Measurements from ENCODE around the gene NMNAT3. TPM values are rescaled to one million over a fixed set of nuclear protein-coding genes. Genes with fewer than 3 reads are reported as not detected.
"Not testable (repeated sequence)": the region's sequence is repeated elsewhere in the genome, so short reads cannot be mapped to it uniquely, and the experiment has no call there.

The NMNAT3 gene
- total RNA-seq, 1 donor from 2014 or later, result 9.7 TPM

GRCh38 chr3:139597947-139598346 lies 79.8 kb downstream of the NMNAT3 start:
- intact Hi-C loops (cut with DNase I), result no loop called here
- no peak for DNase-seq (ENCODE audit: low spot score)

- intact Hi-C loops (cut with DNase I); DNase-seq (ENCODE audit: low spot score): not testable (repeated sequence)
Measured at GRCh38 chr3:139591186-139591585, 86.6 kb downstream of the NMNAT3 start.

- DNase-seq (ENCODE audit: low spot score), result no peak
- intact Hi-C loops (cut with DNase I), result loop anchor here (2.0 kb wide), 1 partner anchor 346 kb away; the partner anchor contains the start of gene CLSTN2
Measured at GRCh38 chr3:139588450-139588849, 89.3 kb downstream of the NMNAT3 start.

DNA sequence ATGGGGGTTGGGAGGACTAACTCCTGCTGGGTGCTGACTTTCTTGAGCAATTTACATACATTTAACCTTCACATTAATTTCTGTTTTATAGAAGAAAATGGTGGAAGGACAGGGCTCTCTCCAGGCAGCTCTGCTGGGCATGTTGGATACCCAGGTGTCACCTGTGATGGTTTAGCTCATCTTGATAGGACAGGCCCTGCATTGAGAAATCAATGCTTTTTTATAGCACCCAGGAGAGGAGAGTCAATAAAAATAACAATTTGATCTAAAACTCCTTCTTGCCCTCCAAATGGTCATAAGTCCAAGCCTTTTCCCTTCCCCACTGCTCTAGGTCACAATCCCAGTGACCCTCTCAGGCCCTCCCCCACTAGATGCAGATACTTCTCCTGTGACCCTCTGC lies 90.0 kb downstream of the NMNAT3 start:
- intact Hi-C loops (cut with DNase I), result loop anchor here (2.0 kb wide), 1 partner anchor 347 kb away; the partner anchor contains the start of gene CLSTN2
- no peak for DNase-seq (ENCODE audit: low spot score)

GRCh38 chr3:139586420-139587017 lies 91.3 kb downstream of the NMNAT3 start:
- intact Hi-C loops (cut with DNase I), result no loop called here
- no peak for DNase-seq (ENCODE audit: low spot score)

DNA sequence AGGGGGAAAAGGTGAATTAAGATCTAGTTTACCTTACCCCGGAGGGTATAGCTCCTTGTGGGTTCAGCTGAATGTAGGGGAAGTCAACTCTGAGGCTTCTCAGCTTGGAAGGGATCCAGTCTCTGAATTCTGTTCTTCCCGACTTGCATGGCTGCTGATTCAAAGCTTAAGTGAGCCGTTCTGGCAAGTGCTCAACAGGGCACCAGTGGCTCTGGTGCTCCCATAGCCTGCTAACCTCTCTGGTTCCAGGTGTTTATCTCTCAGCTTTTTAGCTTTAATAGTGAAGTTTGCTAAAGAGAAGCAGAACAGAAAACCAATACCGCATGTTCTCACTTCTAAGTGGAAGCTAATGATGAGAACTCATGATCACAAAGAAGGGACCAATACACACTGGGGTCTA lies 92.0 kb downstream of the NMNAT3 start:
- DNase-seq (ENCODE audit: low spot score), result no peak
- intact Hi-C loops (cut with DNase I), result no loop called here

GRCh38 chr3:139583651-139584050 lies 94.1 kb downstream of the NMNAT3 start:
- intact Hi-C loops (cut with DNase I); DNase-seq (ENCODE audit: low spot score): not testable (repeated sequence)

- no peak for DNase-seq (ENCODE audit: low spot score)
- intact Hi-C loops (cut with DNase I), result no loop called here
Measured at GRCh38 chr3:139578783-139579182, 99.0 kb downstream of the NMNAT3 start.

- no peak for DNase-seq (ENCODE audit: low spot score)
- intact Hi-C loops (cut with DNase I), result no loop called here
Measured at GRCh38 chr3:139577909-139578308, 99.9 kb downstream of the NMNAT3 start.

DNA sequence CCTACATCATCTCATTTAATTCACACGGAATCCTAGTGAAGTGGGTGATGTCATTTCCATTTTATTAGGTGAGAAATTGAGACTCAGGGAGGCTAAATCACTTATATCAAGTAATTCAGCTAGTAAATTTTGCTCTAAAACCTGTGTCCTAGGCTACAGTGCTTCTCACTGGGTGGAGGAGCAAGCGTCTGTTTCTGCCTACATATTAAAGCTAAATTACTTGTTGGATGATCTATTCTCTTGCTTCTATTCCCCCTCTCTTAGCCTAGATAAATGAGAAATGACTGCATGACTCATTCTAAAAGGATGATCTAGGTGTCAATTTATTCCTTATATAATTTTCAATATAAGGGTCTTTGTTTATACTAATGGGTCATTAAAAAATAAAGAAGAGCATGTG lies 100.4 kb downstream of the NMNAT3 start:
- intact Hi-C loops (cut with DNase I), result no loop called here
- DNase-seq (ENCODE audit: low spot score), result no peak

GRCh38 chr3:139574026-139574947 lies 103.5 kb downstream of the NMNAT3 start:
- intact Hi-C loops (cut with DNase I), result no loop called here
- DNase-seq (ENCODE audit: low spot score), result no peak

DNA sequence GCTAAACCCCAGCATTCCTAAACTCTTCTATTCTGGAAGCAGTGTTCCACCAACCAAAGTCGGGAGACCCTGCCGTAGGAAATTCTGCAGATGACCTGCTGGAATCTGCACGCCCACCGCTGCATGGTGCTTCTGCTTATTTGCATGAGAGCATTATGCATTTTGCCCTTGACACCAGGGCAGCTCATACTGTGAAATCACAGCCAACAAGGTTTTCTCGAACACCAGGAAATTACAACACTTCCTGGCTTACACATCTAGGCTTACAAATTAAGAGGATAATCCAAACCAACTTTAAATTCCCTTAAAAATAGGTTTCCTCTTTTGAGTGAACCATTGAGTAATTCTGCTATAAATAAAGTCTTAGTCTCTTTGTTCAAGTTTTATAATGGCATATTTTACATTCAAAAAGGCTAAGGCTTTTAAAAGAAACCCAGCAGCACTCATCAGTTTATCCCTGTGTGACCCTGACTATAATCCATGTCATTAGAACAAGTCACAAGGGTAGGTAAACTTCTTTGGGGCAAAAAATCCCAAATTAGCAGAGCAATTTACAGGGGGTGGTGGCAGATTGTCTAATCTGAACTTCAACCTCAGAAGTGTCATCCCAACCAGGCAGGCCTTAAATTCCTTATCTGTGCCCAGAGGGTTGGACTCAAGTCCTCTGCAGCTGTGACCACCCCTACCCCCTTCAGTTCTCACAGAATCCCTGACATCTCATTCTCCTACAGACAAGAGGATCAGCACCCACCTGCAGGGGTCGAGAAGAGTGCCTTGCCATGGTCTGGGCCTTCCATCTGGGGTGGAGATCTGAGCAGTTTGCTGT lies 104.7 kb downstream of the NMNAT3 start:
- intact Hi-C loops (cut with DNase I), result no loop called here
- DNase-seq (ENCODE audit: low spot score), result no peak

- intact Hi-C loops (cut with DNase I), result no loop called here
- no peak for DNase-seq (ENCODE audit: low spot score)
Measured at GRCh38 chr3:139571711-139572110, 106.1 kb downstream of the NMNAT3 start.

- DNase-seq (ENCODE audit: low spot score), result no peak
- intact Hi-C loops (cut with DNase I), result no loop called here
Measured at GRCh38 chr3:139564294-139564861, 113.4 kb downstream of the NMNAT3 start.

GRCh38 chr3:139561959-139562676 lies 115.7 kb downstream of the NMNAT3 start:
- intact Hi-C loops (cut with DNase I), result loop anchor here (1.0 kb wide), 1 partner anchor 135 kb away; no protein-coding TSS in a partner anchor
- DNase-seq (ENCODE audit: low spot score), result no peak

GRCh38 chr3:139561255-139561817 lies 116.4 kb downstream of the NMNAT3 start:
- DNase-seq (ENCODE audit: low spot score), result no peak
- intact Hi-C loops (cut with DNase I), result no loop called here

DNA sequence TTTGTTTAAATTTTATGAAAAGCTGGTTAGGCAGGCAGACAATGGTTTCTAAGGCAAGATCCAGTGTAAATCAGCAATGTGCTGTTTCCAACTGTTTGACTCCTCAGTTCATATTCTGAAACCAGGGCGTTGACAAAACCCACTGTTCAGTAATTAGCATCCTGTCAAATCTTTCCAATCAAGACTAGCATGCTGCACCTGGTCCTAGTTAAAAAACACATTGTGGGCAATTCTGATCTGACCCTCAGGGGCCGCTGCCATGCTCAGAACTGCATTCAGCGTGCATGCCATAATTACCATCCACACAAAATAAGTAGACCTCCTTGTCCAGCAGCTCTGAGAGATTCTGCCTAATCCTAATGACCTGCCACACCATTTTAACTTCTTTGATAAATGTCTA lies 117.4 kb downstream of the NMNAT3 start:
- intact Hi-C loops (cut with DNase I), result no loop called here
- no peak for DNase-seq (ENCODE audit: low spot score)

GRCh38 chr3:139559541-139559940 lies 118.2 kb downstream of the NMNAT3 start:
- intact Hi-C loops (cut with DNase I), result no loop called here
- no peak for DNase-seq (ENCODE audit: low spot score)

Data from cardiac septum (tissue), 1 donor.